GM12874 (cell line): Measurements from ENCODE around the gene NFATC2.

Experiments used
- TF ChIP-seq, protein P1 (sequence below): IDR thresholded peaks from 2 replicates; pipeline ENCODE4 v1.5.1; 2011; ENCODE audit warnings: low read depth, mild to moderate bottlenecking, control low read depth, low read length, moderate library complexity; ENCODE audit not compliant: insufficient read depth

The NFATC2 gene

DNA sequence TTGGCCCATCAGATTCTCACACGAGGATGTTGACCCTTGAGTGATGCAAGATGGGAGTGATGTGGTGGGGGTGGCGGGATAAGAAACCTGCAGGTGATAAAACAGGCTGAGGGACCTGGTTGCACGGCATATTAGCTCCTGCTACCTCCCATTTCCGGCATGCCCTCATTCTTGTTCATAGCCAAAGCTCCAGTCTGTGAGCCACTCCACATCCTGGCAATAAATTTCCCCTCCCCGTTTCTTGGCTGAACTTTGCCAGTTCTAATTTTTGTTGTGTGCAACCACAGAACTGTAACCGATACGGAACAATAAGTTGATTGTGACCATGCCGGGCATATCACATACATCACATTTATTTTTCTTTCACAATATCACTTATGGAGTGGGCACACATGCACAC lies 41.6 kb upstream of the NFATC2 start:
- TF ChIP-seq, protein P1, sequence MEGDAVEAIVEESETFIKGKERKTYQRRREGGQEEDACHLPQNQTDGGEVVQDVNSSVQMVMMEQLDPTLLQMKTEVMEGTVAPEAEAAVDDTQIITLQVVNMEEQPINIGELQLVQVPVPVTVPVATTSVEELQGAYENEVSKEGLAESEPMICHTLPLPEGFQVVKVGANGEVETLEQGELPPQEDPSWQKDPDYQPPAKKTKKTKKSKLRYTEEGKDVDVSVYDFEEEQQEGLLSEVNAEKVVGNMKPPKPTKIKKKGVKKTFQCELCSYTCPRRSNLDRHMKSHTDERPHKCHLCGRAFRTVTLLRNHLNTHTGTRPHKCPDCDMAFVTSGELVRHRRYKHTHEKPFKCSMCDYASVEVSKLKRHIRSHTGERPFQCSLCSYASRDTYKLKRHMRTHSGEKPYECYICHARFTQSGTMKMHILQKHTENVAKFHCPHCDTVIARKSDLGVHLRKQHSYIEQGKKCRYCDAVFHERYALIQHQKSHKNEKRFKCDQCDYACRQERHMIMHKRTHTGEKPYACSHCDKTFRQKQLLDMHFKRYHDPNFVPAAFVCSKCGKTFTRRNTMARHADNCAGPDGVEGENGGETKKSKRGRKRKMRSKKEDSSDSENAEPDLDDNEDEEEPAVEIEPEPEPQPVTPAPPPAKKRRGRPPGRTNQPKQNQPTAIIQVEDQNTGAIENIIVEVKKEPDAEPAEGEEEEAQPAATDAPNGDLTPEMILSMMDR, result no peak

DNA sequence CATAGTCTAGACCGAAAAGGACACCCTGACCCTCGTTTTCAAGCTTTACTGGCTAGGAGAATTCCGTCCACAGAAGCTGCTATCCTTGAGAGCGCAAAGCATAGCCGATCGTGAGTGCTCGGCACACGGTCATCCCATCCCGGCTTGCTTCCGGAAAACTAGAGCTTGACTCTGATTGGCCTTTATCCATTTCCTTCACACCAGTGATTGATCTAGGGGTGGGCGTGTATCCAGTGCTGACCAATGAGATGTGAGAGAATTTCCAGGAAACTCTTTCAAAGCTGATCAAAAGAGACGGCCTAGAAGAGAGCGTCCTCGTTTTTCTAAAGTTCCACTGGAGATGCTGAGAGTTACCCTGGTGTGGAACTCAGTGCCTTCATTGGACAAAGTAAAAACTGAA lies 41.0 kb upstream of the NFATC2 start:
- TF ChIP-seq, protein P1, result no peak

DNA sequence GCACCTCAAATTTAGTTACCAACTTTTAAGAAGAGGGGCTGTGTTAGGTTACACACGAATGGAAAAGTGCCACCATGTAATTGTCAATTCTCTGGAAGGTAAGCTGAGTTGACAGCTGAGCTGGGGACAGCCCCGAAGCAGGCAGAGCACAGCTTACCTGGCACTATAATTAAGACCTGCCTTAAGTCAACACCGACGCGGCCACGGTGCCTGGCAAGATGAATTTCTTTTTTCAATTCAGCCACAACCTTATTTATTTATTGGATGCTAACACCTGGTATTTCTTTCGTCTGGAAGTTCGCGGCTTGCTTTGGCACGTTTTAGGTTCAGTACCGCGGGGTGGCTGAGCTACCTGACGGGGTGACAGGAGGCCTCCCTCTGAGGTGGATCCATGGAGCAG lies 40.6 kb upstream of the NFATC2 start:
- TF ChIP-seq, protein P1, result no peak

DNA sequence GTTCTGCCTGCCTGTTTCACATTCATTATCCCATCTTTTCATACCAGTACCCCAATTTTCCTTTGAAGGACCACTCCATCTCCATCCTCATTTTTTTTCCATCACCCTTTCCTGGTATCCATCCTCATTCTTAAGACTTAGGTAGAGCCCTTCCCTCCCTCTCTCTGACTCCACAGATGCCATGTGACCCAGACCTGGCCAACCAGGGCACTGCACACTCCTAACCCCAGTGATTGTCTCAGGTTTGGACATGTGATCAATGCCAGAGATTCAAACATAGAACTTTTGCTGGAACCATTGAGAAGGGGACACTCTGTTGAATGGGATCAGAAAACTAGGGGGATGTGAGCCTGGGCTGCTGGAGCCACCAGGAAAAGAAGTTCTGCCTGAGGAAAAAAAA lies 39.1 kb upstream of the NFATC2 start:
- TF ChIP-seq, protein P1, result no peak

DNA sequence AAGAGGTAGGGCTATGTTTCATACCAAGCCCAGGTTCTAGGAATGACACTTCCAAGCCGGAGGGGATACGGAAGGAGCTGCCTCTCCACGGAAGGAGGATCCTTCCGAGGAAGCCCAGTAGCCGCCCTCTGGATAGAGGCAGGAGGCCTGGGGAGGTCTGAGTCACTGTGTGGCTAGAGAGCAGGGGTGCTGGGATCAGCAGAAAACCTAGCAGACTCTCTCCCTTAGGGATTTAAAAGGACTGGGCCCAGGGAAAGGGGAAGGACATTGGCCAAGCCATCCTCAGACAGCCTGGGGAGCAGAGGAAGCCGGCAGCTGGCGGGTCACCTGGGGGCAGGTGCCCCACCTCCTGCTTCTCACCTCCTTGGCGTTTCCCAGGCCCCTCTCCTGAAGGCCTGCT lies 36.6 kb upstream of the NFATC2 start:
- TF ChIP-seq, protein P1, result no peak

DNA sequence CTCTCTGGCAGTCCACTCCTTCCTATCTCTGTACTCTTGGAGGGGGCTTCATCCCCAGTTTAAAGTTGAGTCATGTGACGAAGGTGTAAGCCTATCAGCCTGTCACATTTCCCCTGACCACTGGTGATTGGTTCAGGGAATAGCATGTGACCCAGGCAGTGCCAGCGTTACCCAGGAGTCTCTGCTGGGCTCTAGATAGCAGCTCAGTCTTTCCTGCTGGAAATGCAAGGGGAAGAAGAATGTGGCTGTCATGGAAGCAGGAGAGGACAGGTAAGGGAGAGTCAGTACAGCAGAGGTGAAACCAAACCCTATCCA lies 35.6 kb upstream of the NFATC2 start:
- TF ChIP-seq, protein P1, result no peak

DNA sequence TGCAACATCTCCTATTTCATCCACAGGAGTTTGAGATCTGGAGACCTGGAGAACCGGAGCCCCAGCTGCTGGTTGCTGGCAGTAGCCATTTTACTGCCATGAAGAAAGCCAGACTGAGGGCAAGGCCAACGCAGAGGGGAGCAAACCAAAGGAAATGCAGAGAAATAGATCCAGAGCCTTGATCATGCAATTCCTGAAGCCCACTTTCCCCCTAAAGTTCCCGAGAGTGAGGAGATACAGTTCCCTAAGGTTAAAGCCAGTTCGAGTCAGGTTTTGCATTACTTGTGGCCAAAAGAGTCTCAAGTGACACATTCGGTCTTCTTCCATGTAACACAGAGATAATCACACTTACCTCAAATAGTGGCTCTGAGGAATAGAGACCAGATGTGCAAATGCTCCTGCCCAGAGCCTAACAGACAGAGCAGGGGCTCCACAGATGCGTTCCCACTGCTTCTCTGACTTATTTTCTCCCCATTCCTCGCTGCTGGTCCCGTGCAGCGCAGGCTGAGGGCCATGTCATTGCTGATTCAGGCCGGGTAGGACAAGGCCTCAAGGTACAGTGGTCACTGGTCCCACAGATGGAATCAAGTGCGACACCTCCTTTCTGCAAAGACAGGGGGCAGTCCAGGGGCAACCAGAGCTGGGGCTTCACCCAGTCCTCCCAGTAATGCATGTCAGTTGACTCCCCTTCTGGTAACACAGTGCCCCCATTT lies 35.1 kb upstream of the NFATC2 start:
- TF ChIP-seq, protein P1, result no peak
